ENCODE measurements around the gene PRR23A.
A peak's percentile ranks its signal among the peaks of the same experiment; 100 is the strongest.
"Not testable (repeated sequence)": the region's sequence is repeated elsewhere in the genome, so short reads cannot be mapped to it uniquely, and the experiment has no call there.

The PRR23A gene

DNA sequence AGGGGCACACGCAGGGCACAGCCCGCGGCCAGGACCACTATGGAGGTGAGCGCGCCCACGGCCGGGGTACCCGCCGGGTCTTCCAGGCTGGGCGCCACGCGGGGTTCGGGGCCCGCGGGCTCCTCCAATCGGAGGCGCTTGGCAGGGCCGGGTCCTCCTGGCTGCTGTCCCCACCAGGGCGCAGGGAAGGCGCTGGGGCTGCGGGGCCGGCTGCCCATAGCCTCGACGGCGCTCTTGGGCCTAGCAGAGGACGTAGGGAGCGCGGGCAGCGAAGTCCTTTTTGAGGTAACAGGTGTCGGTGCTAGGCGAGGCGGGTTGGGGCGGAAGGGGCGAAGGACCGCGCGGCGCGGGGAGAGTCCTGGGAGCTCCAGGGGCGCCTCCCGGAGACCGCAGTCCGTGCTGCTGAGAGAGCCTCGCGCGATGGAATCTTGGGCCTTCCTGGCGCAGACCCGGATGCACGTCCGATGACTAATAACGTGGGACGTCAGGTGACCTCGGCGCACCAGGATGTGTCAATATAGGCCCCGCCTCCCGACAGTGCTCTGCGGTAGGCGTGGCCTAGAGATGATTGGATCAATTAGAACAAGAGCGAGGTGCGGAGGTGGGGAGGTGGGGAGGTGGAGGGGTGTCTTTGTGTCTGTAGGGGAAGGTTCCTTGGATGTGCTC, at the start of gene PRR23A:
Gene PRR23A (minus strand): TSS at position 218 of the 666 bp plus-strand sequence. CDS start 0 bp downstream, at position 218.
- H3K27ac Mint-ChIP-seq = no peak within 1 kb of the TSS
- H3K4me3 Mint-ChIP-seq = no peak within 1 kb of the TSS
- peaks cover 7 to 37% of the 10 kb centered on the region in 2 donors for H3K9me3 Mint-ChIP-seq
- no peak for DNase-seq
- no peaks in the 10 kb centered on the region for H3K4me1 Mint-ChIP-seq
- H3K27me3 Mint-ChIP-seq = peaks cover 12% of the 10 kb centered on the region
- ATAC-seq = peak; percentile 39

DNA sequence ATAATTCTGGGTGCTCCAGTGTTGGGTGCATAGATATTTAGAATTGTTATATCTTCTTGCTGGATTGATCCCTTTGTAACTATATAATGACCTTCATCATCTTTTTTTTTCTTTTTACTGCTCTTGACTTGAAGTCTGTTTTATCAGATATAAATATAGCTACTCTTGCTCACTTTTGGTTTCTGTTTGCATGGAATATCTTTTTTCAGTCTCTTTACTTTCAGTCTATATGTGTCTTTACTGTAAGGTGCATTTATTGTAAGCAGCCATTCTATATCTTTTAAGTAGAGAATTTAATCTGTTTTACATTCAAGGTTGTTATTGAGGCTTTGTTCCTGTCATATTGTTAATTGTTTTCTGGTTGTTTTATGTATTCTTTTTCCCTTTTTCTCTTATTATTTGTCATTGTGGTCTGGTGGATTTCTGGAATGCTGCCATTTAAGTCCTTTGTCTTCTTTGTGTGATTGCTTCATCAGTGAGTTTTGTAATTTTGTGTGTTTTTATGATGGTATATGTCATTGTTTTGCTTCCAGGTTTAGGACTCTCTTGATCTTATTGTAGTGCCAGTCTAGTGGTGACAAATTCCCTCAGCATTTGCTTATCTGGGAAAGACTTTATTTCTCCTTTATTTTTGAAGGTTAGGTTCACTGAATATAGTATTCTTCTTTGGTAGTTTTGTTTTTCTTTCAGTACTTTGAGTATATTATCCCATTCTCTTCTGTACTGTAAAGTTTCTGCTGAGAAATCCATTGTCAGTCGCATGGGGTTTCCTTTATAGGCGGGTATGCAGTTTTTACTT, 46.9 kb upstream of the PRR23A start:
- no peak for ATAC-seq
- no peak overlapping the region for H3K27ac Mint-ChIP-seq
- H3K4me1 Mint-ChIP-seq = no peaks in the 10 kb centered on the region
- no peak overlapping the region for H3K4me3 Mint-ChIP-seq
- peaks cover 15 to 35% of the 10 kb centered on the region in 2 donors for H3K9me3 Mint-ChIP-seq
- no peak for DNase-seq
- no peaks in the 10 kb centered on the region for H3K27me3 Mint-ChIP-seq

DNA sequence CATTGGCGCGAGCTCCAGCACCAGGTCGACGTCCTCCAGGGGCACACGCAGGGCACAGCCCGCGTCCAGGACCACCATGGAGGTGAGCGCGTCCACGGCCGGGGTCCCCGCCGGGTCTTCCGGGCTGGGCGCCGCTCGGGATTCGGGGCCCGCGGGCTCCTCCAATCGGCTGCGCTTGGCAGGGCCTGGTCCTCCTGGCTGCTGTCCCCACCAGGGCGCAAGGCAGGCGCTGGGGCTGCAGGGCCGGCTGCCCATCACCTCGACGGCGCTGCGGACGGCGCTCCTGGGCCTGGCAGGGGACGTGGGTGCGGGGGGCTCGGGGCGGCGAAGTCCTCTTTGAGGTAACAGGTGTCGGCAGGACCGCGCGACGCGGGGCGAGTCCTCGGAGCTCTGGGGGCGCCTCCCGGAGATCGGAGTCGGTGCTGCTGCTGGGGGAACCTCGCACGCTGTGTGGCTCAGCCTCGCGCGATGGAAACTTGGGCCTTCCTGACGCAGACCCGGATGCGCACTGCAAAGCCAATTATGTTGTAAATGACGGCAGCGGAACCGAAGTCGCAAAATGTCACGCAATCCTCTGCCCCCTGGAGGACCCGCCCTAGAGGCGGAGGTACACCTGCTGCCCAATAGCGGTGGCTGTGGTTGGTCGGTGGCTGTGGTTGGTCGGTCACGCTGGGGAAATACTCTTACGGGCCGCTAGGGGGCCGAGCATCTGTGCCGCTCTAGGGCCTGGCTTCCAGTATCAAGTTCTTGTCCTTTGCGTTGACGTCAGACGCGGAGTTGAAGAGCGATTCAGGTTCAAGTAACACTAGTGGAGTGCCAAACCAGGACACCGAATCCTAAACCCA, 38.5 kb upstream of the PRR23A start, which contains the start of gene PRR23C:
Gene PRR23C (minus strand): TSS at position 527 of the 845 bp plus-strand sequence. CDS start 272 bp downstream, at position 255.
- Mint-ChIP-seq H3K4me3 (no peak within 1 kb of the TSS), H3K4me1 (no peaks in the 10 kb centered on the region)

DNA sequence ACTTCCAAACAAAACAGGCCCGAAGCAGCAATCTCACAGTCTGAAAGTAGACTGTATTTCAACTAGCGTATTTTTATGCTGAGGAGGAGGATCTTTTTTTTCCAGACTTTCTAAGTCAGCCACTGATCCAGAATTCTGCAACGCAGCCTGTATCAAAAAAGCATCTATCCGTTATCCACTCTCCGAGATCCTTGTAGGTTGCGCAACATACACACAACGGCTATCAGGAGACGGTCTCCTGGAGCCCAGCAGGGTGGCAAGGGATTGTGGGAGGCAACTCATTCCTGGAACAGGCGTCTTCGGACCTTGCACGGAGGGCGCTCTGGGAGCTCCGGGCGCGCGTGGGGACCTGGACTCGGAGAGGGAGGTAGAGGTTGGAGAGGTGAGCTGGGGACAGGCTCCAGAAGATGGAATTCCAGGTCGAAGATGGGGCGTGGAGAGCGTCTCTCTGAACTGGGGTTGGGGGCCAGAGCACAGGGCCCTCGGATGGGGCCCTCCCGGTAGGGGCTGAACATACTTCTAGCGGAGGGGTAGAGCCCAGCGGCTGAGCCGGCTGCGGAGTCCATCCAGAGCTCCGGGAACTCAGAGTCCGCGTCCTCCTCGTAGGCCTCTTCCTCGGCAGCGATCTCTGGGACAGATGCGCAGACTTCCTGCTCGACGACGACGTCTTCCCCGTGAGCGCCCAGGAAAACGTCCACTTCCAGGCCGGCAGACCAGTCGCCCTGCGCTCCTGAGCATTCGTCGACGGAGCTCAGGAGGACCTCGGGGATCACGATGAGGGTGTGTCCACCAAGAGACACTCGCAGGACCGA, 37.7 kb upstream of the PRR23A start:
- Mint-ChIP-seq H3K27ac (no peak overlapping the region), H3K27me3 (no peaks in the 10 kb centered on the region), H3K4me1 (no peaks in the 10 kb centered on the region), H3K4me3 (no peak overlapping the region), H3K9me3 (peaks cover 8 to 12% of the 10 kb centered on the region in 2 donors)
- DNase-seq (no peak), ATAC-seq (no peak)

More for the DNA sequence above, 38.5 kb upstream of the PRR23A start, which contains the start of gene PRR23C:
- H3K27me3 Mint-ChIP-seq = no peaks in the 10 kb centered on the region
- ATAC-seq = no peak
- no peak for DNase-seq
- no peak within 1 kb of the TSS for H3K27ac Mint-ChIP-seq
- H3K9me3 Mint-ChIP-seq = peaks cover 8 to 12% of the 10 kb centered on the region in 2 donors

DNA sequence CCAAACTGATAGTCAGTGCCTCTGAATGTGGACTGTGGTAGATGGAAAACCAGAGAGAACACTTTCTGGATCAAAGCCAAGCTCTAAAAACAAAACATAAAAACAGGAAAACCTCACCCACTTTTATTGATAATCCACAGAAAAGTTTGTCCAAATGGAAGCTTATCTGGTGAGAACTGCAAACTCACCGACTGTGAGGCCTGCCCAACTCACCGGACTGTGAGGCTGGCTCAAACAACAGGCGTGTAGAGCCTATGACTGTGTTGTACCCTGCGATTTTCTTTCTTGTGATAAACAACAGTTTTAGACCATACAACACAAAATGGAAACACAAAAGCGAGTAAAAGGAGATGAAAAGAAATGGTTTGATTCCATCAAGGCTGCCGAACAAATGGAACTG, 31.4 kb upstream of the PRR23A start:
- ATAC-seq (no peak), DNase-seq (no peak)
- no peaks in the 10 kb centered on the region for H3K27me3 Mint-ChIP-seq
- H3K4me1 Mint-ChIP-seq = no peaks in the 10 kb centered on the region
- H3K4me3 Mint-ChIP-seq = no peak overlapping the region
- H3K27ac Mint-ChIP-seq = no peak overlapping the region
- H3K9me3 Mint-ChIP-seq = no peaks in the 10 kb centered on the region

DNA sequence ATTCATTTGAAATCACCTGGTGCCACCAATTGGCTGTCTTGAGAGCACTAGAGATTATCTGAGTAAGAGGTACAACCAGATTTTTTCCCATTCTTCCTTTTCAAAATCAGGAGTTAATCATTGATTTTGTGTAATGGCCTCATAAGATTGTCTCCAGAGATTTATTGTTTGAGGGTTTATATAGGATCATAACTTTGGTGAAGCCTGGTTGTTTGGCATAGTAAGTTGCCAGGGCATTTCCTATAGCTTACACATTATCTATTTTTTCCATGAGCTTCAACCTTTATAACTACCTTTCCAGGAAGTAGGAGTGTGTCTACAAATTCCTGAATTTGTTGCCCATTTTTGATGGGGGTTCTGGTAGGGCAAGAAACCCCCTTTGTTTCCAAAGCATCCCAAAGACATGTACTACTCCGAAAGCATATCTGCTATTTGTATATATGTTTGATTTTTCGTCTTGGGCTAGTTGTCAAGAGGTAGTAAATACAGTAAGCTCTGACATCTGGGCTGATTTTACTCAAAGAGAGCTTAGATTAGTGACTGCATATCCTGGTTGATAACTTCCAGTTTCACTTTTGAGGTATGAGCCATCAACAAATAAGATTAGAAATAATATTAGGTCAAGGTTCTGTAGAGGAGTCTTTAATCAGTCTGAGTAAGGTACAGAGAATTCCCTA, 26.4 kb upstream of the PRR23A start:
- no peak overlapping the region for H3K4me3 Mint-ChIP-seq
- no peak overlapping the region for H3K27ac Mint-ChIP-seq
- H3K4me1 Mint-ChIP-seq = no peaks in the 10 kb centered on the region
- no peak for DNase-seq
- no peaks in the 10 kb centered on the region for H3K27me3 Mint-ChIP-seq
- peaks cover 5 to 25% of the 10 kb centered on the region in 2 donors for H3K9me3 Mint-ChIP-seq
- ATAC-seq = no peak

DNA sequence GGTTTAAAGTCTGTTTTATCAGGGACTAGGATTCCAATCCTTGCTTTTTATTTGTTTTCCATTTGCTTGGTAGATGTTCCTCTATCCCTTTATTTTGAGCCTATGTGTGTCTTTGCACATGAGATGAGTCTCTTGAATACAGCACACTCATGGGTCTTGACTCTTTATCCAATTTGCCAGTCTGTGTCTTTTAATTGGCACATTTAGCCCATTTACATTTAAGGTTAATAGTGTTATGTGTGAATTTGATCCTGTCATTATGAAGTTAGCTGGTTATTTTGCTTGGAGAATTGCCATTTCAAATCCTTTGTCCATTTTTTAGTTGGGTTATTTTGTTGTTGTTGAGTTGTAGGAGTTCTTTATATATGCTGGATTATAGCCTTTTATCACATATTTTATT, 24.5 kb upstream of the PRR23A start:
- not testable (repeated sequence) for DNase-seq, H3K4me3 Mint-ChIP-seq, H3K27me3 Mint-ChIP-seq, ATAC-seq, H3K4me1 Mint-ChIP-seq, H3K27ac Mint-ChIP-seq
- H3K9me3 Mint-ChIP-seq = peaks cover 5 to 25% of the 10 kb centered on the region in 2 donors

DNA sequence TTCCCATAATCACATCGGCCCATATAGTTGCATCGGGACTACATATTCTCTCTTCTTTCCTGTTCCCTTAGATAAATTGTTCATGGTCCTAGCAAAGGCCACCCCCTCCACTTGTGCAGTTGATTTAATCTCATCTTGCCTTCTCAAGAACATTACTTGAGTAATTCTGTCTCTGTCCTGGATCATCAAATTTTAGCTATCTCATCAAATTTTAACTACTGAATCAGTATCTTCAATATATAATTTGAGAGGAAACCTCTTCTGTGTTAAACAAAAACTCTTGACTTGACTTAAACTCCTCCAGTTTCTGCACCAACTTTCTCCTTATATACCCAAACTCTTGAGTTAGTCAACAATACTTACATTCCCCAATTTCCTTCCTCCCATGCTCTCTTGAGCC, 18.9 kb upstream of the PRR23A start:
- Mint-ChIP-seq H3K9me3 (peaks cover 0 to 15% of the 10 kb centered on the region in 2 donors), H3K4me1 (no peaks in the 10 kb centered on the region), H3K4me3 (no peak overlapping the region), H3K27ac (no peak overlapping the region), H3K27me3 (peaks cover 1% of the 10 kb centered on the region)
- DNase-seq = no peak
- ATAC-seq = no peak

DNA sequence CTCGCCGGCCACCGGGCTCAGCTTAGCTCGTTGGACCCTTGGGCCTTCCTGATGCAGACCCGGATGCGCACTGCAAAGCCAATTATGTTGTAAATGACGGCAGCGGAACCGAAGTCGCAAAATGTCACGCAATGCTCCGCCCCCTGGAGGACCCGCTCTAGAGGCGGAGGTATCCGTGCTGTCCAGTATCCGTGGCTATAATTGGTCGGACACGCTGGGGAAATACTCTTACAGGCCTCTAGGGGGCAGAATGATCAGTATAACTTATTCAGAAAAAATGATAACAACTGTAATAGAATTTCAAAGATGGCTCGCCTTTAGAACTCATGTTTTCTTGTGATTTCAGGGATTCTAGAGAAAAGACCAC, 14.8 kb upstream of the PRR23A start, which contains the start of gene PRR23B:
Gene PRR23B (minus strand): TSS at position 59 of the 367 bp plus-strand sequence. CDS start 265 bp downstream, outside the sequence.
- DNase-seq = no peak
- no peak for ATAC-seq
- Mint-ChIP-seq H3K27me3 (peaks cover 17% of the 10 kb centered on the region), H3K27ac (peak within 1 kb of the TSS in 1 of 2 donors; percentile 36), H3K9me3 (peaks cover 7 to 11% of the 10 kb centered on the region in 2 donors), H3K4me1 (no peaks in the 10 kb centered on the region), H3K4me3 (no peak within 1 kb of the TSS)

DNA sequence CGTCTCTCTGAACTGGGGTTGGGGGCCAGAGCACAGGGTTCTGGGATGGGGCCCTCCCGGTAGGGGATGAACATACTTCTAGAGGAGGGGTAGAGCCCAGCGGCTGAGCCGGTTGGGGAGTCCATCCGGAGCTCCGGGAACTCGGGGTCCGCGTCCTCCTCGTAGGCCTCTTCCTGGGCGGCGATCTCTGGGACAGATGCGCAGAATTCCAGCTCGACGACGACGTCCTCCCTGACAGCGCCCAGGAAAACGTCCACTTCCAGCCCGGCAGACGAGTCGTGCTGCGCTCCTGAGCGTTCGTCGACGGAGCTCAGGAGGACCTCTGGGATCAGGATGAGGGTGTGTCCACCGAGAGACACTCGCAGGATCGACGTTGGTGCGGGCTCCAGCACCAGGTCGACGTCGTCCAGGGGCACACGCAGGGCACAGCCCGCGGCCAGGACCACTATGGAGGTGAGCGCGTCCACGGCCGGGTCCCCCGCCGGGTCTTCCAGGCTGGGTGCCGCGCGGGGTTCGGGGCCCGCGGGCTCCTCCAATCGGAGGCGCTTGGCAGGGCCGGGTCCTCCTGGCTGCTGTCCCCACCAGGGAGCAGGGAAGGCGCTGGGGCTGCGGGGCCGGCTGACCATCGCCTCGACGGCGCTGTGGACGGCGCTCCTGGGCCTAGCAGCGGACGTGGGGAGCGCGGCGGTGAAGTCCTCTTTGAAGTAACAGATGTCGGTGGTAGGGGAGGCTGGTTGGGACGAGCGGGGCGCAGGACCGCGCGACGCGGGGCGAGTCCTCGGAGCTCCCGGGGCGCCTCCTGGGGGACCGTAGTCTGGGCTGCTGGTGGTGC, 14.2 kb upstream of the PRR23A start:
- Mint-ChIP-seq H3K9me3 (peaks cover 7 to 11% of the 10 kb centered on the region in 2 donors), H3K27me3 (peaks cover 17% of the 10 kb centered on the region), H3K27ac (no peak overlapping the region), H3K4me1 (no peaks in the 10 kb centered on the region), H3K4me3 (no peak overlapping the region)
- no peak for DNase-seq
- ATAC-seq = peak; percentile 40

DNA sequence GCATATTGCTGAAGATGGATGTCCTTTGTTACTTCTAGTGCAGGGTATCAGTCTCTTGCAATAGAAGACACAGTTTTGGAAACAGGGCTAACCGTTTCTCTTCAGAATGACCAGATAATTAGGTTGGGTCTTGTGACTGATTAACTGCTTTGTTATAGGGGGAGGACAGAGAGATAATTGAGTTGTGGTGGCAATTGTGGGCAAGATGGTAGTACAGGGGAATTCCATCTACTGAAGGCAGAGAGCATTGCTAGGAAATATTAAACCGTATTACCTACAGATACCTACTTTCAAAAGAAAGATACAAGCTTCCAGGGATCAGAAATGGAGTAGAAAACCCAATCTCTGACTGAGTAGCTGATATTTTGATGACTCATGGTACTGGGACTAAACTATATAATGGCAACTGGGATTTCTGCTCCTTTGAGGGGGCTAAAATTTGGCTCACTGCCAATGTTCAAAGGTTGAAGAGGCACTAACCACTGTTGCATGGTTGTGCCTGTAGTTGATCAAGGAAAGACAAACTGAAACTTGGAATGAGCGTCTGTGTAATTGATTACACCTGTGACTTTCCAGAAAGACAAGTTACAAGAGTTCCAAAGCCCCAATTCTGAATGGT, 10.5 kb upstream of the PRR23A start:
- Mint-ChIP-seq H3K4me1 (no peaks in the 10 kb centered on the region), H3K9me3 (peaks cover 10 to 12% of the 10 kb centered on the region in 2 donors), H3K27me3 (peaks cover 19% of the 10 kb centered on the region), H3K27ac (no peak overlapping the region), H3K4me3 (no peak overlapping the region)
- DNase-seq (no peak), ATAC-seq (no peak)

DNA sequence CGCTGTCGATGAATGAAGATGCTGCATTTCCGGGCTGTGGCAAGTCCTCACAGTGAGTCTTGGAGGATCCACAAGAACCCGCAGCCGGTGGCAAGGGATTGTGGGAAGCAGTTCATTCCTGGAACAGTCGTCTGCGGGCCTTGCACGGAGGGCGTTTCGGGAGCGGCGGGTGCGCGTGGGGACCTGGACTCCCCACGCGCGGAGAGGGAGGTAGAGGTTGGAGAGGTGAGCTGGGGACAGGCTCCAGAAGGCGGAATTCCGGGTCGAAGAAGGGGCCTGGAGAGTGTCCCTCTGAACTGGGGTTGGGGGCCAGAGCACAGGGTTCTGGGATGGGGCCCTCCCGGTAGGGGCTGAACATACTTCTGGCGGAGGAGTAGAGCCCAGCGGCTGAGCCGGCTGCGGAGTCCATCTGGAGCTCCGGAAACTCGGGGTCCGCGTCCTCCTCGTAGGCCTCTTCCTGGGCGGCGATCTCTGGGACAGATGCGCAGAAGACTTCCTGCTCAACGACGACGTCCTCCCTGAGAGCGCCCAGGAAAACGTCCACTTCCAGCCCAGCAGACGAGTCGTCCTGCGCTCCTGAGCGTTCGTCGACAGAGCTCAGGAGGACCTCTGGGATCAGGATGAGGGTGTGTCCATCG, 593 bp downstream of the PRR23A start:
- Mint-ChIP-seq H3K27me3 (peaks cover 15% of the 10 kb centered on the region), H3K9me3 (peaks cover 10 to 38% of the 10 kb centered on the region in 2 donors), H3K4me3 (no peak overlapping the region), H3K27ac (no peak overlapping the region), H3K4me1 (no peaks in the 10 kb centered on the region)
- DNase-seq (no peak), ATAC-seq (no peak)

DNA sequence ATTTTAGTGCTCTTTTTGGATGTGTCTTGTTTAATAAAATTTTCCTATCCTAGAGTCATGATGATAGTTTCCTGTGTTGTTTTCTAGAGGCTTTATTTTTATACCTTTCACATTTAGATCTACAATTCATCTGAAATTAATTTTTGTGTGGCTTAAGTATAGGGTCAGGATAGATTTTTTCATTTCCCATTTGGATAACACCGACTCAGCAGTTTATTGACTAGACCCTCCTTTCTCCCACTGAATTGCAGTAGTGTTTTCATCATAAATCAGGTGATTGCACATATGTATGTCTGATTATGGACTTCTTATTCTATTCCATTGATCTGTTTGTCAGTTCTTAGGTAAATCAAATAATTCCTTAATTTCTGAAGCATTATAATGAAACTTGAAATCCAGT, 10.4 kb downstream of the PRR23A start:
- Mint-ChIP-seq H3K4me1 (no peaks in the 10 kb centered on the region), H3K4me3 (no peak overlapping the region), H3K9me3 (peaks cover 0 to under 1% of the 10 kb centered on the region in 2 donors), H3K27ac (no peak overlapping the region), H3K27me3 (peaks cover 55% of the 10 kb centered on the region)
- no peak for ATAC-seq
- DNase-seq = no peak

All from stimulated activated naive CD8-positive, alpha-beta T cell treated with anti-CD3 and anti-CD28 coated beads, Interleukin-15, amount 100 ng/mL, for 72 hours (primary cell).